Measurements from ENCODE around the gene AMMECR1.
"Not testable (repeated sequence)": the region's sequence is repeated elsewhere in the genome, so short reads cannot be mapped to it uniquely, and the experiment has no call there.

DNA sequence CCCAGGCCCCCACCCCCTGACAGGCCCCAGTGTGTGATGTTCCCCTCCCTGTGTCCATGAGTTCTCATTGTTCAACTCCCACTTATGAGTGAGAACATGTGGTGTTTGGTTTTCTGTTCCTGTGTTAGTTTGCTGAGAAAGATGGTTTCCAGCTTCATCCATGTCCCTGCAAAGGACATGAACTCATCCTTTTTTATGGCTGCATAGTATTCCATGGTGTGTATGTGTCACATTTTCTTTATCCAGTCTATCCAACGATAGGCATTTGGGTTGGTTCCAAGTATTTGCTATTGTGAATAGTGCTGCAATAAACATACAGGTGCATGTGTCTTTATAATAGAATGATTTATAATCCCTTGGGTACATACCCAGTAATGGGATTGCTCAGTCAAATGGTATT lies 10.7 kb upstream of the AMMECR1 start:
- not testable (repeated sequence) for TF ChIP-seq POLR2AphosphoS5, POLR2A (IDR thresholded peaks at IDR 0.05)
- TF ChIP-seq, protein P1, sequence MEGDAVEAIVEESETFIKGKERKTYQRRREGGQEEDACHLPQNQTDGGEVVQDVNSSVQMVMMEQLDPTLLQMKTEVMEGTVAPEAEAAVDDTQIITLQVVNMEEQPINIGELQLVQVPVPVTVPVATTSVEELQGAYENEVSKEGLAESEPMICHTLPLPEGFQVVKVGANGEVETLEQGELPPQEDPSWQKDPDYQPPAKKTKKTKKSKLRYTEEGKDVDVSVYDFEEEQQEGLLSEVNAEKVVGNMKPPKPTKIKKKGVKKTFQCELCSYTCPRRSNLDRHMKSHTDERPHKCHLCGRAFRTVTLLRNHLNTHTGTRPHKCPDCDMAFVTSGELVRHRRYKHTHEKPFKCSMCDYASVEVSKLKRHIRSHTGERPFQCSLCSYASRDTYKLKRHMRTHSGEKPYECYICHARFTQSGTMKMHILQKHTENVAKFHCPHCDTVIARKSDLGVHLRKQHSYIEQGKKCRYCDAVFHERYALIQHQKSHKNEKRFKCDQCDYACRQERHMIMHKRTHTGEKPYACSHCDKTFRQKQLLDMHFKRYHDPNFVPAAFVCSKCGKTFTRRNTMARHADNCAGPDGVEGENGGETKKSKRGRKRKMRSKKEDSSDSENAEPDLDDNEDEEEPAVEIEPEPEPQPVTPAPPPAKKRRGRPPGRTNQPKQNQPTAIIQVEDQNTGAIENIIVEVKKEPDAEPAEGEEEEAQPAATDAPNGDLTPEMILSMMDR (IDR thresholded peaks at IDR 0.05): not testable (repeated sequence)

All from prostate gland (tissue), 2 donors.